HTERT RPE-1 (cell line): Measurements from ENCODE around the gene VEGFA.

Experiments
- in situ Hi-C: fragments of 300-500 bp; cut with MboI; formaldehyde crosslinking; loops from 4 replicates; pipeline ENCODE4 v1.14.3; 2020; ENCODE audit warnings: low sequenced_read_pairs

VEGFA gene

GRCh38 chr6:43820486-43820885, 50.5 kb downstream of the VEGFA start:
- in situ Hi-C loops = no loop called here

GRCh38 chr6:43821101-43821886, 51.3 kb downstream of the VEGFA start:
- in situ Hi-C loops = no loop called here

- in situ Hi-C loops = no loop called here
Measured at GRCh38 chr6:43823390-43823789, 53.4 kb downstream of the VEGFA start.

GRCh38 chr6:43823879-43824702, 54.1 kb downstream of the VEGFA start:
- in situ Hi-C loops = no loop called here

GRCh38 chr6:43824703-43825064, 54.7 kb downstream of the VEGFA start:
- in situ Hi-C loops = no loop called here

- in situ Hi-C loops = no loop called here
Measured at GRCh38 chr6:43825187-43826115, 55.4 kb downstream of the VEGFA start.

- in situ Hi-C loops = no loop called here
Measured at GRCh38 chr6:43826730-43827129, 56.7 kb downstream of the VEGFA start.

- in situ Hi-C loops = no loop called here
Measured at GRCh38 chr6:43827898-43828297, 57.9 kb downstream of the VEGFA start.

GRCh38 chr6:43828711-43829110, 58.7 kb downstream of the VEGFA start:
- in situ Hi-C loops = no loop called here

GRCh38 chr6:43829470-43829869, 59.5 kb downstream of the VEGFA start:
- in situ Hi-C loops = no loop called here

- in situ Hi-C loops = no loop called here
Measured at GRCh38 chr6:43830775-43831174, 60.8 kb downstream of the VEGFA start.

GRCh38 chr6:43831191-43831590, 61.2 kb downstream of the VEGFA start:
- in situ Hi-C loops = no loop called here

- in situ Hi-C loops = no loop called here
Measured at GRCh38 chr6:43833223-43833995, 63.4 kb downstream of the VEGFA start.

GRCh38 chr6:43833996-43834390, 64.0 kb downstream of the VEGFA start:
- in situ Hi-C loops = no loop called here

GRCh38 chr6:43834528-43835155, 64.6 kb downstream of the VEGFA start:
- in situ Hi-C loops = no loop called here

- in situ Hi-C loops = no loop called here
Measured at GRCh38 chr6:43835872-43836419, 65.9 kb downstream of the VEGFA start.
